ENCODE data around the gene KCNIP4.

The KCNIP4 gene

DNA sequence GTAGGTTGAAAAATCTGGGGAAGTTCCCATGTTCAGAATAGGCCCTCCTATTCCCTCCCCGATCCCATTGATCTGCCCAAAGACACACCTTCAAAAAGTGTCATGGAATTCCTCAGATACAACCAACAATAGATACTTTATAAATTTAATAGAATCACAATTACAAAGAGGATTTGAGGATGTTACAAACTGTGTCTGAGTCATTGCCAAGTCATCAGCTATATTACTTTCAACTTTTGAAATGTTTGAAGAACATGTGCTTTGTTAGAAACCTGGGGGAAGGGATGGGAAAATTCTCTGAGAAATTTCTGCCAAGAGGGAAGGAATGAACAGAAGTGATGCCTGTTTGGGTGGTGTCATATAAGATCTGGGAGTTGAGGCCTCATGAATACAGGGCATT is 46.7 kb downstream of the KCNIP4 start:
- DNase-seq: no peak

DNA sequence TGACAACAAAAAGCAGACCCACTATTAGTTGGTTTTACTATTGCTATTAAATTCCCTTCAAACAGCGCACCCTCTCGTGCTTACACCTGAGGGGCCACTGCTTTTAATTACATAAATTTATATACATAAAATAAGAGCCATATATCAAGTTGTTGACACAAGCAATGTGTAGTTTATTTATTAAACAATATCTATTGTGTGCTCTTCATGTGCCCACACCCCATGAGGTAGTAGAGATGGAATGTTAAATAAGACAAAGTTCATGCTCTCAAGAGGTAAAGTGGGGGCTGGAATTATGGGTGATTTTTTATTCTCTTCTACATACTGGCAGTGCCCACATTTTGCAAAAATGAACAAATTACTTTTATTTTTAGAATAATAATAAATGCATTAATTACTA is 47.3 kb downstream of the KCNIP4 start:
- no peak for DNase-seq

DNA sequence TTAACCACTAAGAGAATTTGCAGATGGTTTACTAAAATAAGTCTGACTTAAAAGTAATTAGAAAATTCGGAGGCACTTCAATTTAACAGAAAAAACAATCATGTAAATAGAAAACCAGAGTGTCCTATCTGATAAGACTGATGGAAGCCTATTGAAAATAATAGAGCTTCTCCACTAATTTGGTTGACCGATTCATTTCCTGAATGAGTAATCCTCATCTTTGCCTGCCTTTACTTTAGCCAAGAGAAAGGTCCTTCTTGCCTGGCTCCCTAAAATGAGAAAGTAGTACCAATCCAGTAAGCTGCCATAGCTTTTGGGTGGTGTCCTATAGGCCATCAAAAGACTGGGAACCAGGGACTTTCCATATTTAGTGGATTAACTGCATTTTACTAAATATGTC is 48.4 kb downstream of the KCNIP4 start:
- no peak for DNase-seq

DNA sequence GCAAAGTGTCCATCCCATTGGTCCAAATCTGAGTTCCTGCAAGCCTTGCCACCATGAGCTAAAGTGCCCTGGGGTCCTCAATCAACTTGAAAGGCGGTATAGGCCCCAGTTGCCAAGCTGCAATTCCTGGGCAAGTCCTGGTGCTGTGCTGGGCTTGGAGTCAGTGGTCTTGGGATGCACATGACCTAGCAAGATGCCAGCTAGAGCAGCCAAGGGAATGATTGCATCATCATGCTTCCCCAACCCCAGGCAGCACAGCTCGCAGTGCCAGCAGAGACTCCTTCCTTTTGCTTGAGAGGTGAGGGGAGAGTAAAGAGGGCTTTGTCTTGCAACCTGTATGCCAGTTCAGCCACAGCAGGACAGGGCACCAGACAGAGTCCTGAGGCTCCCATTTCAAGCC is 50.5 kb downstream of the KCNIP4 start:
- no peak for DNase-seq

DNA sequence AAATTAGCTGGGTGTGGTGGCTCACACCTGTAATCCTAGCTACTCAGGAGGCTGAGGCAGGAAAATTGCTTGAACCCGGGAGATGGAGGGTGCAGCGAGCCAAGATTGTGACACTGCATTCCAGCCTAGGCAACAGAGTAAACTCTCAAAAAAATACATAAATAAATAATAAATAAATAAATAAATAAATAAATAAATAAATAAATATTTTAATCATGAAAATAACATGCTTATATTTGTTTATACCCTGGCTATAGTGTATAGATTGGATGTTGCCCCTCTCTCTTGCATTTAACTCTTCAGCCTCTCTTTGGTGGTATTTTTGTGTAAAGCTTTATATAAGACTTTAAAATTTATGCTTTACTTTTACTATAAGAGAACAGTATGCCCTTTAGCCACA is 51.8 kb downstream of the KCNIP4 start:
- no peak for DNase-seq

DNA sequence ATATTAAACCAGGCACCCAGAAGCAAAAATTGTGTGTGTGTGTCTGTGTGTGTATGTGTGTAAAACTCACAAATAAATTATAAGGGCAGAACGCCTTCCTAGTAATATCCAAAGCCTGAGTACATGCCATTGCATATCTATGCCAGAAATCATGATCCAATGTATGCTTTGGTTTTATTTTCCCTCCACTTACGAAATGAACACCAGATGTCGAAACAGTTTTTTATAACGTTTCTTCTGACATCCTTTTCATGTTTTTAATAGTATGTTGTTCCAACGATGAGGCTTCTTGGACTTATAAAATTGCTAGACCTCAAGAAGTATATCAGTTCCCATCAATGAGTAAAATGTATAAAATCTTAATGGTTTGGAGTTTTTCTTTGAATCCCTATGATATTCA is 55.4 kb downstream of the KCNIP4 start:
- no peak for DNase-seq

DNA sequence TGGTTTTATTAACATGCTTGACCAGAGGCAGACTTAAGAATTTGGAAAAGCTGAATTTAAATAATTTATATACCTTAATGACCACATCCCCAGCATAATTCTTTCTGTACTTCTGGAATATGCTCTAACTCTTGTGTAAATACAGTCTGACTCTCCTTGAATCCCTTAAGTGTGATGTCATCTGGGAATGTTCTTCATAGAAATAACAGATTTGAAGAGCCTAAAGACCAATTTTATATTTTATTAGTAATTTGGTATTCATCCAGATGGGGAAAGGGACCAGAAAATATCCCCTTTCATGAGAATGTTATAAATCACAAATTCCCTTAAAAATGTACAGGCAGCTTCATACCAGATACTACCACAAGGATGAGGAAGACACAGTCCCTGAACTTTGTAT is 58.3 kb downstream of the KCNIP4 start:
- DNase-seq: no peak

DNA sequence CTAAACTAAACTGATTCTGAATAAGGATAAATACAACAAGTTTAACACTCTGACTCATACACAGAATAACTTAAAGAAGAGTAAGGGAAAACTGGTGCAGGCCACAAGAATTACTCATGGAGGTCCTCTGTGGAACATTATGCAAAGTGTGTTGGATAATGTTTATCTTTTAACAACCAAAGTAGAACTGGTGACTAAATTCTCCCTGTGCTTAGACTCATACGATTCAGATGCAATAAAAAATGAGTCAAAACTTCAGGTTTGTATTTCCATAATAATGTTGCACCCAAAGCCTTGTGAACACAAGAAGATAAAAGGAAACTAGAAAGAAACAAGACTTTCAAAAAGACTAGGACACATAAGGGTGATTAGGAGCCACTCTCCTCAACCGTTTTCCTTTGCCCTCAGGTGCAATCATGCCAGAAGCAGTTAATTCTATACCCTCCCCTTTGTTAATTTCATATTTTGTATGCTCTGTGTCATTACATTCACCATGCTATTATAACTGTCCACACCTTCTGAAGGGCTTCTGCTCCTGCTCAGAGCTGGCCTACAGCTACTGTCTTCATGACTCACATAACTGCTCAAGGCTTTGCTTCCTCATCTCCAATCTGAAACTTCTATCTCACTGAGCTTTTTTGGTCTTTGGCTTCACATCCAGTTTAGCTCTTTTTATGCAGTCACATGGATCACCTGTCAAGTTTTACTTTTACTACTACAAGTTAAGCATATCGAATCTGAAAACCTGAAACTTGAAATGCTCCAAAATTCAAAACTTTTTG is 60.2 kb downstream of the KCNIP4 start:
- no peak for DNase-seq

DNA sequence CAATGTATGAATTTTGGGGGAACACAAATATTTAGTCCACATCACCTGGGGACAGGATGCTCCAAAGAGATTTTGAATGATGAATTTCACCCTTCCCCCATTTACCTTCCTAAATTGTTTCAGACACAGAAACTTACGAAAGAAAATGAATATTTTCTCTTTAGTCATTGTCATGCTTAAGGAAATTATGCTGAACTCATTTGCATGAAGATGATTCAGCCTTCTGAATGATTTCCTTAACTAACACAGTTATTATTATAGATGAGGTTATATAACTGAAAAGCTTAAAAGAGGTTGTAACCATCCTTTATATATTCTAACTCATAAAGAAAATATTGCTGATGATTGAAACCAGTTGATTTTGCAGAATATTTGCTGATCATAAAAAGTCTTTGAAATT is 61.1 kb downstream of the KCNIP4 start:
- no peak for DNase-seq

DNA sequence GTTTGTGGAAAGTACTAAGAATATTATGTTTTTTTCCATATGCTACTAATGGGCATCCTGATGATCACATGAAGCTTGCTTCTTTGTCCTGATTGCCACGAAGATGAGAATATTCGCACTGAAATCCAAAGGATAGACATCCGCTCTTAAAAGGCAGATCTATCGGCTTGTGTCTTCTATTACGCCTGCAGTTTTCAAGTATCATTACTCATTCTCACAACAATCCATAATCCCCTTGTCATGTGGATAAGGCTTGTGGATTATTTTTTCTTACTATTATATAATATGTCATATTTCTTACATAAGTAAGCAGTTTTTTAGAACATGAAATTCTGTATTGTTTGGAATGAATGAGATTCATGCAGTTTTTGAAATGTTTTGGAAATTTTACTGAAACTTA is 62.8 kb downstream of the KCNIP4 start:
- DNase-seq: no peak

DNA sequence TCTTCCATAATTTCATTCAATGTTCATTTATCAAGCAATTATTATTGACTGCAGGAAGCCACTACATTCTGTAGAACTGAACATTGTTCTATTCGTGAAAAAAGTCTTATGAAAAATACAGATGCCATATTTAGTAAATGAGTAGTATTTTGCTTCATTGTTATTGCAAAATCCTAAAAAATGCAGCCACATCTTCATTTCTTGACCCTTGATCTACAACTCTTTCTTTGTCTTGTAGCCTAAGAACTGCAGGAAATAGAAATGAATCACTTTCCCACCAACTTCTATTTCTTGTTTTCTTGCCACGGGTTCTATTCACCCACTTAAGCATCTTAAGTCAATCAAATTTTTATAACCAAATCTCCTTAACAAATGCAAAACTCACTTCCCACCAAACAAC is 63.3 kb downstream of the KCNIP4 start:
- no peak for DNase-seq

DNA sequence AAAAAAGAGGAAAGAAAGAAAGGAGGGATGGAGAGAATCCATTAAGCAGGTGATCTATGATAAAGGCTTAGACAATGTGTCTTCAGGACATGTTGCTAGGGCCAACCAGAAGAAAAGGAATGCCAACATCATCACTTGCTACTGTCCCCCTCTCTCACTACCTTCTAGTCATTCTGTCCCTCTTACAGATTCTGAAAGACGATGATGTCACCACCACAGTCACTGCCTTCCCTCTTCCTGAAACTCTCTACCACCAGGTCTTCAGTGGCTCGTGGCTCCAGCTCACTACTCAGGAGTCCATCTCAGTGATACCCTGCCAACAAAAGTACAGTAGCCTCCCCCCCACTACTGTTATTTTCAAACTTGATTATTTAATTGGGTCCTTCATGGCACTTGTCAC is 64.0 kb downstream of the KCNIP4 start:
- no peak for DNase-seq

DNA sequence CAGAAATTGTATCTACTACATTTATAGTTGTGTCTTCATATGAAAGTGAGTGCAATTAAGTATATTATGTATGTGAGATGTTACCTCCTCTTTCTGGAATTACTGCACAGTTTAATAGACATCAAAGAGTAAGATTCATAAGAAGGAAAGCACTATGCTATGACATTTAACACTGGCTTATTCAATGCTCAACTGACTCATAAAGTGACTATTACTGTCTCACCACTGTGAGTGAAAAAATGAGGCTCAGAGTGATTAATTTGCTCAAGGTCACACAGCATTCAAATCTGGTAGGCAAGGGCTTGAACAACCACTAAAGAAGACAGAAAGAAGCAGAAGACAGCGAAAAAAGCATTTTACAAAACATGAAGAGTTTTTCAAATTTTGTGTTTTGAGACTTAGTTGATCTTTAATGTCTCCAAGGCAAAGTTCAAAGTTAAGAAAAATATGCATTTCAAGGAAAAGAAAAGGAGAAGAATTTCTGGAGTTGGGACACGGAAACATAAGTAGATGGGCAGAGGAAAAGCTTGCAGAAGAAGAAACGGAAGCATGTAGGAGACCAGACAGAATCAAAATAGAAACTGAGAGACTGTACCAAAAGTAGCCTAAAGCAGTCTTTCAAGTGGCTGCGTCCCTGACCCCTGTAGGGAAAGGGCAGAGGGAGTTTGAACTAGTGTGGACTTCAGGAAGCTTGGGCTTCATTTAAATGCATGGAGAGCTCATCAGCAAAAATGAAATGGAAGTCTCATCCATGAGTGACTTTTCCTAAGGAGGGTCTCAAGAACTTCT is 66.3 kb downstream of the KCNIP4 start:
- no peak for DNase-seq

DNA sequence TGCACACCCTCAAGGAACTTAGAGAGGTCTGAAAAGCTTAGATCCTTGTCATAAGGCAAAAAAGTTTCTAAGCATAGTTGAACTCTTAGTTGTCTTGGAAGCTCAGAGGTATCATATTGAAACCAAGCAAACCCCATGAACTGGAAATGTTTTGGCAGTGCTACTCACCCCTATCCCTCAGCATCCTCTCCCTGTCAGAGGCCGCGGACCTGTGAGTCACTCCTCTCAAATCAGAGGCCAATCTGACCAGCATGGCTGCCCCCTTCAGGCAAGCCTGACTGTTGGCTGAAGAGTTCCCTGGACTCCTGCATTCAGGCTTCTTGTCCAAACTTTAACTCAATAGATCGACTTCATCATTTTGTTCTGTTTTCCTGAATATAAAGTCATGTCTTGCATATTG is 69.4 kb downstream of the KCNIP4 start:
- no peak for DNase-seq

DNA sequence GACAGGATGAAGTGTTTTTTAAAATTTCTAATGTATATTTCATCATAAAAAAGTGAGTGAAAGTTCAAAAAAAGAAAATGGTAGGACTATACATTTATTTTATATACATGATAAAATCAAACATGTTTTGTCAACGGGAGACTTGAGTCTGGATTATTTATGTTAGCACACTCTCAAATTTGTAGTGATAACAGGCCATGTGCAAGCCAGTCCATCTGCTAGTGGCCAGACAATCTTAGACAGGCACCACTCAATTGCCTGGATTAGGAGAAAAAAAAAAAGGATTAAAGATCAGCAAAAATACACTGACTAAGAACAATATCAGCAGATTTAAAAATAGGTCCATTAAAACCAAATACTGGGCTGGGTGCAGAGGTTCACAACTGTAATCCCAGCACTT is 71.9 kb downstream of the KCNIP4 start:
- no peak for DNase-seq

DNA sequence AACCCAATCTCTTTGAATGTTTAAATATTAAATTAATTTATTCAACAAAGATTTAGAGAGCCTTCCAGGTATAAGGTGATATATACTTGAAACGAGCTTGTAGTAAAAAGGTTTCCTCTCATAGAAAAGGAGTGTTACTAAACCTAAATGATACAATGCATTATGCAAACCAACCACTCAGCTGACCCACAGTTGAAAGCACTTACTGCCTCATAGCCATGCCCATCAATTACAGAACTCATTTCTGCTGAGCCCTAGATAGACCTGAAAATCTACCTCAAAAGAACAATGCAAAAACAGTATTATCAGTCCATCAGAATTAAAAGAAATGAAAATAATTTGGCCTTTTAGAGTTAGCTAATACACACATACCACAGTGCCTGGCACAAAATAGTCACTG is 75.4 kb downstream of the KCNIP4 start:
- no peak for DNase-seq

DNA sequence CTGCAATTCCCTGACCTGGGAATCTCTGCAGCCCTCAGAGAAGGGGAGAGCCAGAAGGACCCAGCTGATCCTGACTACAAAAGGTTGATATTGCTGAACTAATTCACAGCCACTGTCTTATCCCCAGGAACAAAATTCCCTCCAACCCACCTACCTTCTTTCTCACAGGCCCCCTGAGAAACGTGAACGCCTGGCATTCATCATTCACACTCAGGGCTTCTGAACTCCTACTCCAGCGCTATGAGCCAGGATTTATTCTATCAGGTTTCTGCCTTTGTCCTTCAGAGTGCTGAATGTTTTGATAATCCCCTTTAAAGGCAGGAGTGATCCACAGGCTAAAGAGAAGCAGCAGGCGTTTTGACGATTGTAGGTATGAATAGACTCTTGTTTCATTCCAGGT is 76.5 kb downstream of the KCNIP4 start:
- DNase-seq: no peak

DNA sequence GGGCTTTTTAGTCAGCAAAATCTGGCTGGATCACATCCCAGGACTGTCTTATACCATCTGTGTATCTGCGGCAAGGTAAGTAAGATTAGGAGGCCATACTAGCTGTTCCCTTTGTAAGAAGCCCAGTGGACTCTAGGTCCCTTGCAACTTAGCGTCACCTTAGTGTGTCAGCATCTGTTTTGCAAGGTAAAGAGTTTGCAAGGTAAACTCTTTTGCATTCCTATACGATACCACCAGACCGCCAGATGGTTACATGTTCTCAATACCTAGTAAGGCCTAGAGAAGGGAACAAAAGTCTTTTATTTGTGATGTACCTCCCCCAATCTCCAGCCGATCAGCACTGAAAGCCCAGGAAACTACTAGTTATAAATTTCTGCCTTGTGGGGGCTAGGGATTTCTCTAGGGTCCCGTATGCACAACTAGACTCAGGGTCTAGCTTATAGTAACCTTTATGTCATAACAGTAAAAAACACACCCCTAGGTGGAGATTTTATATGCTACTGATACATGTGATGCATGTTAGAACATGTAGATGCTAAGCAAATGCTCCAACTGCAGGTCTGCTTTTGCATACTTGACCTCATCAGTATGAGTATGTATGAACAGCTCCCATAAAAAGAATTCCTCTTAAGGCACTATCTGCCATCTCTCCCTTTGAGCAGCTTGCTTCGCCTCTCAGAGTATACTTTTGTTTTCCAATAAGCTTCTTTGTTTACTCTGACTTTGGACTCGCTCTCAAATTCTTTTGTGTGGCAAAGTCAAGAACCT is 78.4 kb downstream of the KCNIP4 start:
- no peak for DNase-seq

DNA sequence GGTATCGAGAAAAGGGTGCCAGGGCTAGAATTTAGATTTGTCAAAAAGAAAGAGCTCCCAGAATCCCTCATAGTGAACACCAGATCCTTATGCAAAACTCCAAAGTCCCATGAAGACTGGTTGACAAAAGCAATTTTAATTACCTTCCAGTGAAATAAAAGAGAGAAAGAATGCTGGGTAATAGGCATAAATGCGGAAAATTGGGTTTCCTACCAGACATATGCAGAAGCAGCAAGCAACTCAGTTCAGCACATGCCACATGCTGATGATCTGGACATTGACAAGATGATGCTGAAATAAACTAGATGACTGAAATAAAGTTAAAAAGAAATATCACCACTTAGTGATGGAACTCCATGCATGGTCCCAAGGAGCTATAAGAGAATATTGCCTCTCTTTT is 83.9 kb downstream of the KCNIP4 start:
- no peak for DNase-seq

DNA sequence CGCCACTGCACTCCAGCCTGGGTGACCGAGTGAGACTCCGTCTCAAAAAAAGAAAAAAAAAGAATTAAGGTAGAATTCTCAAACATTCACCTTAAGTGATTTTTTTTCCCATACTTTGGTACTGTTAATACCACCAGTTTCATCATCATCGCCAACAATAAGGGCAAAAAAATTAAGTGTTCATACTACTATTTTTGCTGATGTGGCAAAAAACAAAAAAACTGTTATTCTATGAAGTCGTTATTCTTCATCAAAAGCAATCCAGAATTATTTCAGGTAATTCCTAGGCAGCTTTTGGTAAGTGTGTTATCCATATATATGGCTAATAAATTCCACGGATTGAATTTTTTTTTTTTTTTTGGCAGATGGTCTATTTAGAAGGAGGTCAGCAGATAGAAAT is 85.7 kb downstream of the KCNIP4 start:
- DNase-seq: no peak

DNA sequence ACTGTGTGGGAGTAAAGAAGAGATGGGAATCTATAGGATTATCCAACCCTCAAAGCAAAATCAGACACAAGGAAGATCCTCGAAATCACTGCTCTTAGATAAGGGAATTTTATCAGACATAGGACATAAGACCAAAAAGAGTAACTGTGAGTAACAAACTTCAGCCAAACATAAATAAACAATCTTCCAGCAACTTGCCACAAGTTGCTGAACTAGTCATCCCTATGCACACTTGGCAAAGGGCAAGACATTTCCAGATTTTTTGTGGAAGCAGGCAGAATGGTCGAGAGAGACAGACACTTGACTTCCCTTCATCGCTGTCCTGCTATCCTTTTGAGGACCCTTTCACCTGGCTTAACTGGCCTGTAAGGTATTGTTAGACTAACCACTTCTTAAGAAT is 89.6 kb downstream of the KCNIP4 start:
- no peak for DNase-seq

DNA sequence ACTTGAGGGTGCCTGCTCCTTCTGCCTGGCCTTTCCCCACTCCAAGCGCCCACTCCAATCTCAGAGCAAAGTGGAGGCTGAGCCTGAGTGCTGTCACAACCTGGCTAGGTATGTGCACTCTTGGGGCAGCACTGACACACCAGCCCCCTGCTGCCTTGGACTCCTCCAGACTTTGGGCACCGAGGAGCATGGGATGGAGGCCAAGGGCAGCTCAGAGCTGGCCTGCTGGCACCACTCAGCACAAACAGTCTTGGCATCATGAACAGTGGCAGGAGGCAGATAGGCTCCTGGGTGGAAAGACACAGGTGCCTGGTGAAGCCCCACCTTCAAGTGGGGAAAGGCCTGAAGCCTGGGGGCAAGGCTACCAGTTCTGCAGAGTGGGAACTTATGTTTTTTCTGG is 91.8 kb downstream of the KCNIP4 start:
- DNase-seq: no peak

DNA sequence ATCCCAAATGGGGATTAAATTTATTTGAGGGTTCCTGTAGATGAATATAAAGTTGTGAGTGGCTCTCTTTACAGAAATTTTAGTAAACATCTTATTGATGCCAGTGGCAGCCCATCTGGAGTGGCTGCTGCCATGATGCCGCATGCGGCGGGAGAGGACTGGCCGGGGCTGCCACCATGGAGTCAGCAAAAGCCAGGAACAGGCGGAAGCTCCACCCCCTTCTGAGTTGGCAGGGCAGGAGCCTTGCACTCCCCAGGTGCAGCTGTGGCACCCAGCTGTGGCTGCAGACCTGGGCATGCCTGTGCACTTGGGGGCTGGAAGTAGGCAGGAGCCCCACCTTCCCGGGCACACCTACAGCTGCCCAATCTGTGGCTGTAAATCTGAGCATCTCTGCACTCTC is 92.3 kb downstream of the KCNIP4 start:
- no peak for DNase-seq

All from right kidney (tissue), 1 donor.